DMS79 (cell line): ENCODE results near the gene CYP26A1.
"Not testable (repeated sequence)": the region's sequence is repeated elsewhere in the genome, so short reads cannot be mapped to it uniquely, and the experiment has no call there.

ENCODE experiments used
- DNase-seq: peaks from one replicate; lab custom pipeline; 2025; lab: John Stamatoyannopoulos, UW

Gene CYP26A1

GRCh38 chr10:93080350-93081046 lies 6.8 kb downstream of the CYP26A1 start:
- DNase-seq = no peak

GRCh38 chr10:93081318-93081717 lies 7.6 kb downstream of the CYP26A1 start:
- no peak for DNase-seq

DNA sequence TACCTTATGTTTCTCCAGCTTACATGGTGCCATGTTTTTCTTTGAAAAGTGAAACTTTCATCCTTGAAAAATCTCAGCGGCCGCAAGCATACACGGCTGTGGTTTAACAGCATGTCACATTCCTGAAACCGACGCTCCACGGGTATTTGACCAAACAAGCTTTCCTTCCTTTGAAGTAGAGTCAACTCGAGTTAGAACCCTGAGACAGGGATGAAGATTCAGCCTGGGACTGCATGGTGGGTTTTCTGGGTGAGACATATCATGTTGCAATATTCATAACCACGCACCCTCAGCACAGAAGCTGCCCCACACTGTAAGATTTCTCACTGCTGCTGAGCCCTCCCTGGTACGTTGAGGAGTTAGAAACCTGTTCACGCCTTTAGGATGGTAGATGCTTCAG lies 8.1 kb downstream of the CYP26A1 start:
- DNase-seq = no peak

DNA sequence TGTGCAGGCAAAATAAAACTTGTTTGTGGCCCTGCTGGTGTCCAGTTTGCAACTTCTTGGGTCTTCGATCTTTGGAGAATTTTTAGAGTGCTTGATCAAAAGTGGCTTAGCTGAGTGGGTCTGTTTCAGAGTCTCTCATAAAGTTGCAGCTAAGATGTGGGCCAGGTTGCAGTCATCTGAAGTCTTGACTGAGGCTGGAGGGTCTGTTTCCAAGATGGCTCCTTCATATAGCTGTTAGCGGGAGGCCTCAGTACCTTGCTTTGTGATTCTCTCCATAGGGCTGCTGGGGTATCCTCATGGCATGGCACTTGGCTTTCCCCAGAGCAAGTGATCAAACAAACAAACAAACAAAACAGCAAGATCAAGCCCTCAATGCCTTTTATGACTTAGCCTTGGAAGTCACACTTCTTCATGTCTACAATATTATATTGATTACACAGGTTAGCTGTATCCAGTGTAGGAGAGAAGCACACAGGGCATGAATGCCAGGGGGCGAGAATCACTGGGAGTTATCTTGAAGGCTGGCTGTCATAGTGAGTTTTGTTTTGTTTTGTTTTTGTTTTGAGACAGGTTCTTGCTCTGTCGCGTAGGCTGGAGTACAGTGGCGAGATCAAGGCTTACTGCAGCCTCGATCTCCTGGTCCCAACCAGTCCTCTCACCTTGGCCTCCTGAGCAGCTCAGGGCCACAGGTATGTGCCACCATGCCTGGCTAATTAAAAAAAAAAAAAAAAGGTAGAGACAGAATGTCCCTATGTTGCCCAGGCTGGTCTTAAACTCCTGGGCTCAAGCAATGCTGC lies 10.2 kb downstream of the CYP26A1 start:
- DNase-seq = no peak

- no peak for DNase-seq
Measured at GRCh38 chr10:93085272-93085859, 11.7 kb downstream of the CYP26A1 start.

- DNase-seq = no peak
Measured at GRCh38 chr10:93086289-93086688, 12.6 kb downstream of the CYP26A1 start.

- DNase-seq = no peak
Measured at GRCh38 chr10:93087846-93088245, 14.2 kb downstream of the CYP26A1 start.

DNA sequence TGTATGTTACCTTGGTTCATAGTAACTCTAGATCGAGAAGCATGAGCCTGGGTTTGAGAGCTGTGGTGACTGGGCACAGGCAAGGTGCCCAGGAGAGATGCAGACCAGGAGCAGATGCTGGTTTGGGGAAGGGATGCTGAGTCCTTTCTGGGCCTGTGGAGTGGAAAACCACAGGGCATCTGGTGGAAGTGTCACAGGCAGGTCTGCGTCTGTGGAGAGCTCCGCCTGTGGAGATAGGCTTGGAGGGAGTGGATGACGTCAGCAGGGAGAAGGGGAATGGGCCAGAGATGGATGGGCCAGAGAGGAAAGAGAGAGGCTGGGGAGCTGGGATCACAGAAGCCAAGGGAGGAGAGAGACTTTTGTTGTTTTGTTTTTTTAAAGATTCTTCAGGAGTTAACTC lies 14.8 kb downstream of the CYP26A1 start:
- DNase-seq = no peak

DNA sequence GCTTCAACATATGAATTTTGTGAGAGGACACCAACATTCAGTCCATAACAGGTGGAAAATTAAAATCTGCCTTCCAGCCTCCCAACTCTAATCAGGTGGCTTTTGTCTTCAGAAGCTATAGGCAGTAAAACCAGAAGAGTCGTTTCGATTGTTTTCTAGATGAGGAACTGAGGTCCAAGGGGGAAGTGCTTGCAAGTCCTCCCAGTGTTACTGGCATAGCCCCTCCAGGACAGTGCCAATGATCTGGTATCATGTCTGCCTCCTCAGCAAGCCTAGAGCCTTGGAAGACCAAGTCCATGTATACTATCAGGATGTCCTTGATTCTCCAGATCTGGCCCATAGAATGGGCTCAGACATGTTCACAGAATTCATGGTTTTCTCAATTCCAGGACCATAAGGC lies 16.9 kb downstream of the CYP26A1 start:
- no peak for DNase-seq

- no peak for DNase-seq
Measured at GRCh38 chr10:93091960-93092359, 18.3 kb downstream of the CYP26A1 start.

DNA sequence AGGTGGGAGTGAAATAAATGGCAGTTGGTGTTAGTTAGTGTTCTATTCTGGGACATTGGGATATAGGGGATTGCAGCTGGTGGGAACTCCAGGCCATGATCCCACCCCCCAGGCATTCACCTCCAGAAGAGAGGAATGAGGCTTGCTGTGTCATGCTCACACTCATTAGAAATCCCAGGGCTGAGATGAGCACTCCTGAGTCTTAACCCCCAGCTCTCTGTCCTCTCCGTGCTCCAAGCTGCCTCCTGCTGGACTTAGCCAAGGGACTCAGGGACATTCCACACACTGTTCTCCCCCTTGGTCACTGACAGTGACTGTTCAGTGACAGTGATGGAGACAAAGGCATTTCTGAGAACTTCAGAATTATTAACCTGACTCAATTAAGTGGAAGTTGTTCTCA lies 21.5 kb downstream of the CYP26A1 start:
- no peak for DNase-seq

DNA sequence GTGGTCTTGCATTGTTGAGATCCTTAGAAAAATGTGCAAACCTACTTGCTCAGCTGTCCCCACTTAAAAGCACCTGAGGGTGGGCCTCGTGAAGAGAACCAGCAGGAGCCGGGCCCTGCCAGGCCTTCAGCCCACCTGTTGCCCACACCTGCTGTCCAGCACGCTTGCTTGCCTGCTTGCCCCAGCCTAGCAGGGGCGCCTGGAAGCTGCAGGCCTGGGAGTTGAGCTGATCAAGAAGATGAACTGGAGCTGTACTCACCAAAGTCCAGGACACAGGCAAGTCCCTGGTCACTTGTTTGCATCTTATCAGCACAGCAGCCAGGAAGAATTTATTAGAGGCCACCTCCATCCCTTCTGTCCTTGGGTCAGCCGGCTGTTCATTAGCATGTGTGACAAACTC lies 23.2 kb downstream of the CYP26A1 start:
- DNase-seq = no peak

- no peak for DNase-seq
Measured at GRCh38 chr10:93097386-93097785, 23.7 kb downstream of the CYP26A1 start.

- no peak for DNase-seq
Measured at GRCh38 chr10:93098816-93099215, 25.1 kb downstream of the CYP26A1 start.

DNA sequence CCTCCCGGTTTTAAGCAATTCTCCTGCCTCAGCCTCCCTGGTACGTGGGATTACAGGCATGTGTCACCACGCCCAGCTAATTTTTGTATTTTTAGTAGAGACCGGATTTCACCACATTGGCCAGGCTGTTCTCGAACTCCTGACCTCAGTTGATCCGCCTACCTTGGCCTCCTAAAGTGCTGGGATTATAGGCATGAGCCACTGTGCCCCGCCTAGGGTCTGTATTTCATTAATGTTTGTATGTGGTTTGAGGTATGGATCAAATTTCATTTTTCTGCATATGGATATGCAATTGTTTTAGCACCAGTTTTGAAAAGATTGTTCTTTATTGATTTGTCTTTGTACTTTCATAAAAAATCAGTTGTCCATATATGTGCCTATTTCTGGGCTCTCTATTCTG lies 26.0 kb downstream of the CYP26A1 start:
- DNase-seq = no peak

GRCh38 chr10:93101148-93101547 lies 27.5 kb downstream of the CYP26A1 start:
- not testable (repeated sequence) for DNase-seq

- no peak for DNase-seq
Measured at GRCh38 chr10:93103953-93104352, 30.3 kb downstream of the CYP26A1 start.

DNA sequence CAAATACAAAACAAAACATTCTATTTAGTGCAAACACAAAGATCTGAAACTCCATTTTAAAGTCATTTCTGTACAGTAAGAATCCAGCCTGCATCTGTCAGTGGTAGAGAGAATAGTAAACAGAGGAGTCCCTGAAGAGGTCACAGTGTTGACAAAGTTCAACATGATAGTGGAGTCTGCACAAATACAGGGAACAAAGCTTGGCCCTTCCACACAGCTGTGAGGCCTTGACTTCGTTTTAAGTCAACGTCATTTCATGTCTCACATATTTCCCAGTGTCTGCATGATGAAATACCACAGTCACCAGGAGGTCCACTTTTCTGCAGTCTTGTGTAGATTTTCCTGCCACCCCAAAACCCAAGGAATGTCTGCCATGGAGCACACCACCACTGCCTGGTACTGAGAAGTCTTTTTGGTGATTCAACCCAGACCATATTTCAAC lies 33.0 kb downstream of the CYP26A1 start:
- no peak for DNase-seq

GRCh38 chr10:93110472-93111146 lies 36.9 kb downstream of the CYP26A1 start:
- DNase-seq = no peak

- DNase-seq = no peak
Measured at GRCh38 chr10:93113042-93113441, 39.3 kb downstream of the CYP26A1 start.

GRCh38 chr10:93115661-93116383 lies 42.1 kb downstream of the CYP26A1 start:
- no peak for DNase-seq

- no peak for DNase-seq
Measured at GRCh38 chr10:93121311-93121710, 47.6 kb downstream of the CYP26A1 start.
